Medulla oblongata (tissue), 1 donor: ENCODE data around the gene ARL3.
A peak's percentile ranks its signal among the peaks of the same experiment; 100 is the strongest.
"Not testable (repeated sequence)": the region's sequence is repeated elsewhere in the genome, so short reads cannot be mapped to it uniquely, and the experiment has no call there.

Experiments
- DNase-seq: peaks from one replicate; pipeline ENCODE4 v3.0.0-alpha.2; 2015; ENCODE audit errors: extremely low spot score

The ARL3 gene

DNA sequence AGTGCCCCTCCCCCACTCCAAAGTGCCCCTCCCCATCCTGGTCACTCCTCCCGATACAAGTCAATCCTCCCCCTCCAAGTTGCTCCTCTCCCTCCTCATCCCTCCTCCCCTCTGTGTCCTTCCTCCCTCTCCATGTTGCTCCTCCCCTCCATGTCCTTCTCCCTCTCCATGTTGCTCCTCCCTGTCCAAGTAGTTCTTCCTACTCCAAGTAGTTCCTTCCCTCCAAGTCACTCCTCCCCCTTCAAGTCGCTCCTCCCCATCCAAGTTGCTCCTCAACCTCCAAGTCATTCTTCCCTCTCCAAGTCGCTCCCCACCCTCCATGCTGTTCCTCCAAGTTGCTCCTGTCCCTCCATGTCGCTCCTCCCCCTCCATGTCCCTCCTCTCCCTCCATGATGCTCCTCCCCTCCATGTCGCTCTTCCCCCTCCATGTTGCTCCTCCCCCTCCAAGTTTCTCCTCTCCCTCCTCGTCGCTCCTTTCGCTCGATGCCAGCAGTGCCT, 20.9 kb upstream of the ARL3 start:
- DNase-seq = no peak

- no peak for DNase-seq
These were observed 18.5 kb upstream of the ARL3 start for GRCh38 chr10:102732661-102733060.

GRCh38 chr10:102731222-102731800, 17.1 kb upstream of the ARL3 start:
- no peak for DNase-seq

DNA sequence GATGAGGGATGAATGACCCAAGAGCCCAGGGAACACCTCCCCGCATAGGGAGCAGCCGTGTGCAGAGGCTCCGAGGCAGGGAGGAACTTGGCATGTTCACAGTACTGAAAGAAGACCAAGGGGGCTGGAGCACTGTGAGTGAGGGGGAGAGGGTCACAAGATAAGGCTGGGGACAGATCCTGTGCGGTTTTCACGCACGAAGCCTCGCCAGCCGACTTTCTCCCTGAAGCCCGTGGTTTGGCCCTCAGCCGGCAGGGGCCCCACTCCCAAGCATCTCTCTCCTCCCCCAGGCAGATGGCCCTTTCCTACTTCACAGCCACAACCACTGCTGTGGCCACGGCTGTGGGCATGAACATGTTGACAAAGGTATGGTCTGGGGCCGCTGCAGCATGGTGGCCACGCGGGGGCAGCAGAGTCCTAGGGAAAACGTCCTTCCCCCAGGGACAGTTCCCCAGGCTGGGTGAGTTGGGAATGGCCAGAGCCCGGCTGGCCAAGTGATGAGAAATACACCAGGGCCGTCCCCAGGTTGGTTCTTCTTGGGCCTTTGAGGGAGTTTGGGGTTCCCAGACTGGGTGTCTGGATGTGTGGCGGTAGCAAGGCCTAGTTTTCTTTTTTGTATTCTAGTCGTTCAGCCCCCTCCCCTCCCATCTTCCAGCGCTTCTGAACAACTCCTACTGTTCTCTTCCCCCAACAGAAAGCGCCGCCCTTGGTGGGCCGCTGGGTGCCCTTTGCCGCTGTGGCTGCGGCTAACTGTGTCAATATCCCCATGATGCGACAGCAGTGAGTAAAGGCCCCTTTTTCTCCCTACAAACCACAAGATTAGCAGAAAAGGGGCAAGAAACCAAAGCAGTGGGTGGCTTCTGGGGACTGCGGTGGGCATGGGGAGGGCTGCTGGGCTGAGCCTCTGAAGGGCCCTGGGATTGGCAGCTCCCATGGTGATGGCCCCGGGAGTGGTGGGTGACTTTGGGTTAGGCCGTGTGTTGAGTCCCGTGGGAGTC, 15.1 kb upstream of the ARL3 start:
- peak; percentile 90 for DNase-seq

DNA sequence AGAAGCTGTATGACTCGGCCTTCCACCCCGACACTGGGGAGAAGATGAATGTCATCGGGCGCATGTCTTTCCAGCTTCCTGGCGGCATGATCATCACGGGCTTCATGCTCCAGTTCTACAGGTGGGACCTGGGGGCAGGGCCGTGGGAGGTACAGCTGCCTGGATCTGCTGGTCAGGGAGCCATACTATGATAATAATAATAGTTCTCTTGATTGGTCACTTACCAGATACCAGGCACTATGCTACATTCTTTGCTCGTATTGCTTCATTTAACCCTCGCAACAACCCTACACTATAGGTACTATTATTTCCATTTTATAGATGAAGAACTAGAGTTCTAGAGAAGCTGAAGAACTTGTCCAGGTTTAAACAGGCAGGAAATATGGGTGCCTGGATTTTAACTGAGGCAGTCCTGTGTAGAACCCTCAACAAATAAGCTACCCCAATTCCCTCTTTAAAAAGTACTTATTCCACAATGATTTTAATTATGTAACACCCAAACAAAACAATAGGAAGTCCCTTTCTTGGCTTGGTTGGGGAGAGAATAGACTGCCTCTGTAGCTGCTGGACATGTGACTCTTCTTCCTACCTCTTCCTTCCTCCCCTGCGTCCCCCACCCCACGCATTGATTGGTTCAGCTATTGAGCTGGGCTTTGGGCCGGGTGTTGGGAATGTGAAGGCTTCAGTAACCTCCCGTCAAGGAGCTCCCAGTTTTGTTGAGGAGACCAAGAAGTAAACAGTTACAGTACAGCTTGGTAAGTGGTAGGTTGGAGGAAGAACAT, 13.0 kb upstream of the ARL3 start:
- DNase-seq = peak; percentile 51

GRCh38 chr10:102726274-102726673, 12.1 kb upstream of the ARL3 start:
- DNase-seq = no peak

DNA sequence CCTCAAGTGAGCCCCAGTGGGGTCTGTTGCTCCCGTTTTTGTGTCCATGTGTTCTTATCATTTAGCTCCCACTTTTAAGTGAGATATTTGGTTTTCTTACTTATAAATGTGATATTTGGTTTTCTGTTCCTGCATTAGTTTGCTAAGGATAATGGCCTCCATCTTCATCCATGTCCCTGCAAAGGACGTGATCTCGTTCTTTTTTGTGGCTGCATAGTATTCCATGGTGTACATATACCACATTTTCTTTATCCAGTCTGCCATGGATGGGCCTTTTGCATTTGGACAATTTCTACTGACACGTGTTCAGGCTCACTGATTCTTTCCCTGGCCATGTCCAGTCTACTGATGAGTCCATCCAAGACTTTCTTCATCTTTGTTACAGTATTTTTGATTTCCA, 9.8 kb upstream of the ARL3 start:
- no peak for DNase-seq

GRCh38 chr10:102721954-102722353, 7.8 kb upstream of the ARL3 start:
- no peak for DNase-seq

DNA sequence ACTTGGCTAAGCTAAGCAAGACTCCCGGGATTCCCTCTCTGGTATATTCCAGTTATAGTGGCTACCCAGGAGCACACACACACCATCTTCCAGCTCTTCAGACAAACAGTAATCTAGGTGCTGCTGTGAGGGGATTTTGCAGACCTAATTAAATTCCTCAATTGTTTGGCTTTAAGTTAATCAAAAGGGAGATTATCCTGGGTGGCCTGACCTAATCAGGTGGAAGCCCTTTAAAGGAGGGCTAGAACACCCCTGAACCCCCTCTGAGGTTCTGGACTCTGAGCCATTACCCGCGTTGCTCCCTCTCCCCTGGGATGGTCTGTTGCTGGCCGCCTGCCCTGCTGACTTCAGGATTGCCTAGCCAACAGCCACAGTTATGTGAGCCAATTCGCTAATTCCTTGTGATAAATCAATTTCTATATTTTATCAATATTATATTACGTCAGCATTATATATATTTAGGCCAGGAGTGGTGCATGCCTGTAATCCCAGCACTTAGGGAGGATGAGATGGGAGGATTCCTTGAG, 6.6 kb upstream of the ARL3 start:
- no peak for DNase-seq

DNA sequence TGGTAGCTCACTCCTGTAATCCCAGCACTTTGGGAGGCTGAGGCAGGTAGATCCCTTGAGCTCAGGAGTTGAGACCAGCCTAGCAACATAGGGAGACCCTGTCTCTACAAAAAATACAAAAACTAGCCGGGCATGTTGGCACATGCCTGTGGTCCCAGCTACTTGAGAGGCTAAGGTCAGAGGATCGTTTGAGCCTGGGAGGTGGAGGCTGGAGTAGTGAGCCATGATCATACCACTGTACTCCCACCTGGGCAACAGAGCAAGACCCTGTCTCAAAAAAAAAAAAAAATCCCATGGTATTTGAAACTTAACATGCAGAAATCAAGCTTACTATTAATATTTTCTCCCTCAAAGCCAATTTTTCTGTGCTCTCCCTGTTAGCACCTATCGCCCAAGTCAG, 6.1 kb upstream of the ARL3 start:
- DNase-seq = no peak

DNA sequence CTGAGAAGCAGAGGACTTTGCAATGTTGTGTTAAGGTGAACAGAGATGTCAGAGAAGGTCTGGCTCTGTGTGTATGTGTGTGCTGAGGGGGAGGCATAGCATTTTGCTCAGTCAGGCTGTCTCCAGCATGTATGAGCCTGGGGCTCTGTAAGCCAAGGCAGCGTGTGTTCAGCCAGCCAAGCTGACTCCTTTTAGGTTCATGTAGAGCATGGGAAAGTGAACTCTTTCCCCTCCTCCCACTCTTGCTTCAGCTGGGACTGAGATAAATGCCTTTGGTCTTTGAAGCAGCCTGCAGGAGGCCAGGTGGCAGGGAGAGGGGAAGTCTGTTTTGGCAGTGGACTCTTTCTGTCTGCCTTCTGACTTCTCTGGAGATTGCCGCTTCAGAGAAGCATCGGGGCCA, 4.0 kb upstream of the ARL3 start:
- peak; percentile 25 for DNase-seq

- not testable (repeated sequence) for DNase-seq
These were observed 2.8 kb upstream of the ARL3 start for GRCh38 chr10:102716900-102717565.

- DNase-seq = no peak
These were observed 1.7 kb upstream of the ARL3 start for GRCh38 chr10:102715880-102716279.

DNA sequence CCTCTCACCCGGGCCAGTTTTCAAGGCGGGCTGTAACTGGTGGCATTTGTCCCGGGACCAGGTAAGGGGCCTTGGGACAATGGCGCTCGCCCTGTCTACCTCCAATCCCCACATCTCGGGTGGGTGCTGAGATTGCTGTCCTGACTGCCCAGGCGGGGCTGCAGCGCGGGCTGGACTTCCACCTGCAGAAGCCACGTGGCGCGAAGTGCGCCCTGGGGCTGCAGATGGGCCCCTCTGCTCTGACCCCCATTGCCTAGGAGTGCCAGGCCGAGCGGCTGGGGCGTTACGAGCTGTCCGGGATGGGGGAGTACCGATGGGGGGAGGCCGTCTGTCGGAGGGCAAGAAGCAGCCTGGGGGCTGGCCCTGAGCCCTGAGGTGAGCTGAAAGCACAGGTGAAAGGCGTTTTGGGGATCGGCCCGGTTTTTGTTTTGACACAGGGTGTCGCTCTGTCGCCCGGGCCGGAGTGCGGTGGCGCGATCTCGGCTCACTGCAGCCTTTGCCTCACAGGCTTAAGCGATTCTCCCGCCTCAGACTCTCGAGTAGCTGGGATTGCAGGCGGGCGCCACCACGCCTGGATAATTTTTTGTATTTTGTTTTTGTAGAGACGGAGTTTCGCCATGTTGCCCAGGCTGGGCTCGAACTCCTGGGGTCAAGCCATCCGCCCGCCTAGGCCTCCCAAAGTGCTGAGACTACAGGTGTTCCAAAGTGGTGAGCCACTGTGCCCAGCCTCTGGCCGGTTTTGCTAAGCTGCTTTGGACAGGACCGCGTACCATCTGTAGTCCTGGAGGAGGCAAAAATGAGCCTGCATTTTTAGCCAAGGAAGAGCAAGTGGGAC, 641 bp upstream of the ARL3 start, which contains the start of gene SFXN2:
Gene SFXN2, plus strand, starts transcription at position 16 of the 835 bp plus-strand sequence. CDS start 12,001 bp downstream, outside the sequence.
- DNase-seq = no peak

GRCh38 chr10:102713539-102713813, 721 bp downstream of the ARL3 start:
- DNase-seq = peak; percentile 40

- DNase-seq = no peak
These were observed 1.2 kb downstream of the ARL3 start for GRCh38 chr10:102712843-102713538.

DNA sequence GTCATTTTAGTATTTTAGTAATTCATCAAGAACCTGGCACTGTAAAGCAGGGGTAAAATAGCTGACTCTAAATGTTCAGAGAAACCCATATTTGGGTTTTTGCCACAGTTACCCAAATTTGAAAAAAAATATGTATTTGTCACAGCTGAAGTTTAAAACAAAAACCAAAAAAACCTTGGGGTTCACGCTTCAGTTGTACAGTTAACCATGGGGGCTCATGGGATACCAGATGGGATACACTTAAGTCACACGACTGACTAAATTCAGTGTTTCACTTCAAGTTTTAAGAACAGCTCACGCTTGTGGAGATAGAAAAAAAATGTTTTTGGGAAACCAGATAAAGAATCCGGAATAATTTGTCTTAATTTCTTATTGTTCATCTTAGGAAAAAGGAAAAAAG, 2.1 kb downstream of the ARL3 start:
- no peak for DNase-seq

DNA sequence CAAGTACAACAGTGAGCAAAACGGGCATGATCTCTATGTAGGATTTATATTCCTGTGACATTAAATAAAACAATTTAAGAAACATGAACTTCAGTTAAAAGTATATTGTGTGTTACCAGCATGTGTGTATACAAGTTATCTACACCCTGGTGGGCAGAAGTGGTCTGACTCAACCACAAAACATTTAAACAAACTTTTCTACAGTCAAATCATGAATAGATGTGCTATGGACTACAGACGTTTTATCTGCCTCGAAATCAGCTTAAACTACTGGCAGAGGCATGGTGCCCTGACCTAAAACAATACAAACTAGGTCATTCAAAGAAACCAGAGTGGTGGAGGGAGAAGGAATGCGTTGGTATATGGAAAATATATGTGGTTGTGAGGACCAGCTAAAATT, 3.6 kb downstream of the ARL3 start:
- no peak for DNase-seq

DNA sequence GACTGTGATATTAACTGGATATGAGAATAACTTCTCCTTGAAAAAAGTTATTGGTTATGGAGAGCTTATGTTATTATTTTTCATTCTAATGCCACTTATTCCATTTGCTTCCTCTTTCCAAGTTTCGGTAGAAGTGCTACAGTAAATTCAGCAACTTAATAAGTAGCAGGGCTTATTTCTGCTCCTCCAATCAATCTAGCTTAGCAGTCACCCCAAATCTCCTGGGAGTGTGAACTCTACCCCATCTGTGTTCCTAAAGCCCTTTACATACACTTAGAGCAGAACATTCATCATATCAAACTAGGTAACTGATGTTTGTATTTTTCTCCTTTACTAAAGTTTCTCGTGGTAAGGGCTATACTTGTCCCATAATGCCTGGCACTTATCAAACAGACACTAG, 8.7 kb downstream of the ARL3 start:
- DNase-seq = no peak

- no peak for DNase-seq
These were observed 9.3 kb downstream of the ARL3 start for GRCh38 chr10:102704915-102705314.
